LNCaP clone FGC (cell line): Measurements from ENCODE around the gene TXNRD2.

ENCODE experiments used
- DNase-seq: peaks from one replicate; pipeline ENCODE4 v3.0.0-alpha.2; 2011; ENCODE audit warnings: low read depth
- H3K4me3 ChIP-seq: 2 replicates; pipeline ENCODE4 v1.5.1; 2011; ENCODE audit warnings: mild to moderate bottlenecking, low read depth, low read length, control low read depth
- TF ChIP-seq, protein P1 (sequence below): IDR thresholded peaks from 2 replicates; pipeline ENCODE4 v1.5.1; 2012; ENCODE audit warnings: mild to moderate bottlenecking; ENCODE audit not compliant: control insufficient read depth, insufficient read depth; ENCODE audit errors: extremely low read depth

Gene TXNRD2

DNA sequence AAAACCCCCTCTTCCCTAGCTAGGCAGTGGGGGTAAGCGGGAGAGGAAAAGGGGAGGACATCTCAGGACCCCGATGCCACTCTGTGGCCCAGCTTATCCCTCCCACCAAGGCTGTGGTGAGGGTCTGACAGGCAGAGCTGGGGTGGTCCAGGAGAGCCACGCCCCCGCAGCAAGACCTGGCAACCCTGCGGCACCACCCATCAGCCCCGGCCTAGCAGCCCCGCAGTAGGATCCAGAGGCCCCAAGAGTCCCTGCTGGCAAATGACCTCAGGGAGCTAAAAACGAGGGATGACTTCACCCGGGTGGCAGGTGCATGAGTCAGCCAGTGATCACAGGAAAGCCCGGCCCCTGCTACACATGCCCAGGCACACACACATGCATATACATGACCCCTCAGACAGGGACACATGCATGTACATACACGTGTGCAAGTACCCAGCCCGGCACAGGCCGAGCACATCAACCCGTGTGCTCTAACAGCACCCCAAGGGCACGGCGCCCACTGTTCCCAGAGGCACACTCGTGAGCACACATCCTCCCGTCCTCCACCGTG, 42.7 kb upstream of the TXNRD2 start:
- DNase-seq: no peak
- TF ChIP-seq, protein P1, sequence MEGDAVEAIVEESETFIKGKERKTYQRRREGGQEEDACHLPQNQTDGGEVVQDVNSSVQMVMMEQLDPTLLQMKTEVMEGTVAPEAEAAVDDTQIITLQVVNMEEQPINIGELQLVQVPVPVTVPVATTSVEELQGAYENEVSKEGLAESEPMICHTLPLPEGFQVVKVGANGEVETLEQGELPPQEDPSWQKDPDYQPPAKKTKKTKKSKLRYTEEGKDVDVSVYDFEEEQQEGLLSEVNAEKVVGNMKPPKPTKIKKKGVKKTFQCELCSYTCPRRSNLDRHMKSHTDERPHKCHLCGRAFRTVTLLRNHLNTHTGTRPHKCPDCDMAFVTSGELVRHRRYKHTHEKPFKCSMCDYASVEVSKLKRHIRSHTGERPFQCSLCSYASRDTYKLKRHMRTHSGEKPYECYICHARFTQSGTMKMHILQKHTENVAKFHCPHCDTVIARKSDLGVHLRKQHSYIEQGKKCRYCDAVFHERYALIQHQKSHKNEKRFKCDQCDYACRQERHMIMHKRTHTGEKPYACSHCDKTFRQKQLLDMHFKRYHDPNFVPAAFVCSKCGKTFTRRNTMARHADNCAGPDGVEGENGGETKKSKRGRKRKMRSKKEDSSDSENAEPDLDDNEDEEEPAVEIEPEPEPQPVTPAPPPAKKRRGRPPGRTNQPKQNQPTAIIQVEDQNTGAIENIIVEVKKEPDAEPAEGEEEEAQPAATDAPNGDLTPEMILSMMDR: no peak
- no peak overlapping the region for H3K4me3 ChIP-seq

DNA sequence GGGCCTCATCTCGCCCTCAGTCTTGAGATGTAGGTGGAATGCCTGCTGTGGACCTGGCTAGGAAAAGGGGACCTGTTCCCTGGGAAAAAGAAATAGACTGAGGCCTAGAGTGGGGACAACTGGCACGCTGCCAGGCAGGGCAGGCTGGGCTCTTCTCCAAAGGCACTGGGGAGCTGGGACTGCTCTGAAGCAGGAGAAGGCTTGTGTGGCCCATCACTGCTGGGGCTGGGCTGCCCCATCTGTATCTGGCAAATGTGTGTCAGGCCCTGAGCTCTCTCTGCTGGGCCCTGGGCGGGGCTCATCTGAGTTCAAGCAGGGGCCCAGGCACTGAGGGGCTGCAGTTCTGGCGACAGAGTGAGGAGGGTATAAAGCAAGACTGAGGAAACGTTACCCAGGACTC, 42.1 kb upstream of the TXNRD2 start:
- DNase-seq: no peak
- no peak overlapping the region for H3K4me3 ChIP-seq
- TF ChIP-seq, protein P1: no peak

DNA sequence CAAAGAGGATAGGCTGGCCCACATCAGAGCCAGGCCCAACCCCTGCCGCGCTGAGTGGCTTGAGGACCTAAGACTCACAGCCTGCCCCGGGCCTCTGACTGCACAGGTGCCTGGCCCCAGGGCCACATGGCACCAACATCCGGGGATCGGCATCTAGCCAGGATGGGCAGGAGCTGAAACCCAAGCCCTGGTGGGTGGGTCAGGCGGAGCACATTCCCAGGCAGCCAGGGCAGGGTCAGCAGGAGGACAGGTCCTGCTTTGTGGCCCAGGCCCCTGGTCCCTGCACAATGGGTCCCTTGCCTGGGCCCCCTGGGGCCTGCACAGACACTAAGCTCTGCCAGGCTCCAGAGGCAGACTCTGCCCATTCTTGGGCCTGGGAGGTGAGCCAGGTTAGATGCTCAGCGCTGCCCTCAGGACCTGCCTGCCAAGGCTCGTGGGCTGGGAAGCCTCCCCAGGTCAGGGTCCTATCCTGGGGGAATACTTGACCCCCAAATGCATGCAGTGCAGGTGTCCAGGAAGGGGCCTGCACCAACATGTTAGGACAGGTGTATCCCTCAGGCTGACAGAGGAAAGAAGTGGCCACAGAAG, 41.5 kb upstream of the TXNRD2 start:
- no peak for DNase-seq
- H3K4me3 ChIP-seq: no peak overlapping the region
- TF ChIP-seq, protein P1: no peak

DNA sequence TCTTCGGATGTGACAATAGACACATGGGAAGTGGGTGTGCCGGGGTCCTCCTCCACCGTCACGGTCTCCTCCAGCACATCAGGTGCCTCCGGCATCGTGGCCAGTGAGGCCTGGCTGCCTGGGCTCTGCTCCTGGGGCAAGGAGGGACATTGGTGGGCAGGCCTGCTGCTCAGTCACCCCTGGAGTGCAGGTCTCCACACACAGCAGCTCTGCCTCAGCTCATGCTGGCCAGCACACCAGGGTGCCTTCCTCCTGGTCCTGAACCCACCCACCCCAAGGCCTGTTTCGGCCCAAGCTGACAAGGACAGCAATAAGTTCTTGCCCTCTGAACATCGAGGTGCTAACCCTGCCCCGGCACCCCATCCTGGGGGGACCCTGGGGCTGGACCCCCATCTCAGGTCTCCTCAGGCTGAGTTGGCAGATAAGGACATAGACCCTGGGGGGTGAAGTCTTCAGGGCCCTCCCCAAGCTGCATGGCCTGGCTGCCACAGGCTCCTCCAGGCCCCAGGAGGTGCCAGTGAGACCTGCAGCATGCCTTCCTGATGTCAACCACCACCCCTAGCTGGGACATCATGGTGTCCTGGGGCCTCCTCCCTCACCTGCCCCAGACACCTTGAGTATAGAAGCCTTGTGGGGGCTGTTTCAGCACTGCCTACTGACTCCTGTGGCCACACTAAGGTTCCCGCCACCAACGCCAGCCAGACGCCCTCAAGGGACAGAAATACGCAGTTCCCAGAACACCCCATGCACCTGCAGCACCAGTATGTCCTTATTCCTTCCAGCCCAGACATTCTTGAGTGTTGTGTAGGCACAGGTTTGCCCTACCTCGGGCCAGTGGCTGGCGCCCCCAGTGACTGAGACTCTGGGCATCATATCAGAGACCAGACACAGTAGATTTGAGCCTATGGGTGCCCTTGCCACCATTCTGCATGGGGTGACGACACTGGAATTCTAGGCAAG, 40.6 kb upstream of the TXNRD2 start:
- H3K4me3 ChIP-seq: no peak overlapping the region
- TF ChIP-seq, protein P1: no peak
- no peak for DNase-seq

DNA sequence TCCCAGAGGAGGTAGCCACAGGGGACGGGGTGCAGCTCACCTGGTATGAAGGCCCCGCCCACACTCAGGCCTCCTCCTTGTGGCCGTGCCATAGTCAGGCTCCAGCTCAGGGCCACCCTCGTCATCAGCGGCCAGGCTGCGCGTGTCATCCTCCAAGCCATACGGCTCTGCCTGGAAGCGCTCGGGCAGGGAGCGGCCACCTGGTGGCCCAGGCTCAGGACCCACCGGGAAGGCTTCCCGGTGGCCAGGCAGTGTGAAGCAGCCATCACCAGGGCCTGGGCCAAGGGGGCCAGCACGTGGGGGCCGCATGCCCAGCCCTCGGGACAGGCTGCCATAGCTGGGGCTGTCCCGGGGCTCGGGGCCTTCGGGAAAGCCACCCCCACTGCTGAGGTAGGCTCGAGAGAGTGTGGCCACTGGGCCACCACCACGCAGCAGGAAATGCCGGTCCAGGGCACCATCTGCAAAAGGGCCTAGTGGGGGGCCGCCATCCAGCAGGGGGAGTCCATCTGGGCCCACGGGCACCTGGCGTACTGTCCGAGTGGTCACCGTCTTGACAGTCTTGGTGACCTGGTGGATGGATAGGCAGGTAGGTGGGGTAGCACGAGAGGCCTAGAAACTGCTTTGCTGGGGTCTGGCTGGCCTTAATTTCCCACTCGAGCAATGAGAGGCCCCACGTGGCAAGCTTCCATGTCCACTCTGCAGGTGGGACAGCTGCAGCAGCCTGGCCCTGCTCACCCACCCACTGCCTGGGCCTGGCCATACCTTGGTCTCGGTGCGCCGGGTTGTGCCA, 39.7 kb upstream of the TXNRD2 start:
- TF ChIP-seq, protein P1: no peak
- H3K4me3 ChIP-seq: no peak overlapping the region
- DNase-seq: no peak

DNA sequence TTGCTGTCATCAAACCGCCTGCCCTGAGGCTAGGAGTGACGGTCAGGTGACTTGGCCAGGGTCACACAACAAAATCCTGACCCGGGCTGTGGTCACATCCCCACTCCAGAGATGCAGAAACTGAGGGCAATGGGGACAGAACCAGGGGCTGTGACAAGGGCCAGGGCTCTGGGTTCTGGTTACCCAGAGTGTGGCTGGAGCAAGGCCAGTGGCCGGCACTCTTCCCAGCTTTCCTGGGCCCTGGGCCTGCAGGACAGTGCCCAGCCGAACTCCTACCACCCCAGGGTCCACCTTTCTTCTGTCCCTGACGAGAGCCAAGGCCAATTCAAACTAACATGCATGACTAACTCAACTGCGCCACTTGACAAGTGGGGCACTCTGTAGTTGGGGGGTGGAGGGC, 39.1 kb upstream of the TXNRD2 start:
- no peak for DNase-seq
- TF ChIP-seq, protein P1: no peak
- no peak overlapping the region for H3K4me3 ChIP-seq
